SJSA1 (cell line): Measurements from ENCODE around the gene RRP1. TPM values are rescaled to one million over a fixed set of nuclear protein-coding genes. Genes with fewer than 3 reads are reported as not detected.

ENCODE experiments used
- DNase-seq, 2 experiments: peaks; one replicate each; pipeline ENCODE4 v3.0.0-alpha.2; 2015 to 2020; ENCODE audit warnings: low spot score in 2 of 2, low read depth in 1 of 2
- H3K27ac ChIP-seq: fragments of 250-450 bp; sonication (Bioruptor Pico); 2 replicates; pipeline ENCODE4 v1.5.1; 2020; ENCODE audit warnings: mild to moderate bottlenecking, moderate library complexity
- H3K27me3 ChIP-seq: fragments of 250-450 bp; sonication (Bioruptor Pico); replicated peaks from 2 replicates; pipeline ENCODE4 v1.5.1; 2020; ENCODE audit warnings: mild to moderate bottlenecking, moderate library complexity
- H3K36me3 ChIP-seq: fragments of 250-450 bp; sonication (Bioruptor Pico); 2 replicates; pipeline ENCODE4 v1.5.1; 2020; ENCODE audit warnings: mild to moderate bottlenecking
- H3K4me1 ChIP-seq: fragments of 250-450 bp; sonication (Bioruptor Pico); replicated peaks from 2 replicates; pipeline ENCODE4 v1.6.1; 2021; ENCODE audit warnings: mild to moderate bottlenecking
- H3K4me3 ChIP-seq: fragments of 250-450 bp; sonication (Bioruptor Pico); 2 replicates; pipeline ENCODE4 v1.5.1; 2020; ENCODE audit warnings: mild to moderate bottlenecking
- H3K9me3 ChIP-seq: fragments of 250-450 bp; sonication (Bioruptor Pico); replicated peaks from 2 replicates; pipeline ENCODE4 v1.5.1; 2020; ENCODE audit warnings: mild to moderate bottlenecking
- total RNA-seq: library from RNA; depleted of rRNA; stranded (reverse); fragments of >200 nt; shearing (Covaris generic); gene quantifications from 2 replicates; pipeline ENCODE4 v1.2.3, GENCODE V29; 2014

Gene RRP1
- total RNA-seq, 1 experiment from 2014 or later: 29.2 TPM

GRCh38 chr21:43794311-43794710, 4.9 kb downstream of the RRP1 start:
- no peaks in the 10 kb centered on the region for H3K27me3 ChIP-seq
- no peaks in the 10 kb centered on the region for H3K9me3 ChIP-seq
- peaks cover 7% of the 10 kb centered on the region for H3K4me1 ChIP-seq
- no peak overlapping the region for H3K4me3 ChIP-seq
- DNase-seq: no peak
- no peak overlapping the region for H3K27ac ChIP-seq
- peaks cover 89% of the 10 kb centered on the region for H3K36me3 ChIP-seq

- H3K27ac ChIP-seq: no peak overlapping the region
- DNase-seq: no peak
- peaks cover 89% of the 10 kb centered on the region for H3K36me3 ChIP-seq
- H3K27me3 ChIP-seq: no peaks in the 10 kb centered on the region
- no peak overlapping the region for H3K4me3 ChIP-seq
- H3K9me3 ChIP-seq: no peaks in the 10 kb centered on the region
- H3K4me1 ChIP-seq: peaks cover 7% of the 10 kb centered on the region
Observed at GRCh38 chr21:43794857-43795256, 5.5 kb downstream of the RRP1 start.

GRCh38 chr21:43797415-43797814, 8.0 kb downstream of the RRP1 start:
- Histone ChIP-seq H3K4me3 (no peak overlapping the region), H3K27ac (no peak overlapping the region), H3K4me1 (no peaks in the 10 kb centered on the region), H3K9me3 (no peaks in the 10 kb centered on the region), H3K36me3 (peaks cover 96% of the 10 kb centered on the region), H3K27me3 (no peaks in the 10 kb centered on the region)
- no peak for DNase-seq

GRCh38 chr21:43797925-43798715, 8.7 kb downstream of the RRP1 start:
- Histone ChIP-seq H3K27ac (no peak overlapping the region), H3K9me3 (no peaks in the 10 kb centered on the region), H3K4me1 (no peaks in the 10 kb centered on the region), H3K27me3 (no peaks in the 10 kb centered on the region), H3K4me3 (no peak overlapping the region), H3K36me3 (peaks cover 96% of the 10 kb centered on the region)
- no peak for DNase-seq

GRCh38 chr21:43799301-43799840, 10.0 kb downstream of the RRP1 start:
- Histone ChIP-seq H3K4me3 (no peak overlapping the region), H3K4me1 (no peaks in the 10 kb centered on the region), H3K36me3 (peaks cover 96% of the 10 kb centered on the region), H3K27ac (no peak overlapping the region), H3K9me3 (no peaks in the 10 kb centered on the region), H3K27me3 (no peaks in the 10 kb centered on the region)
- DNase-seq: no peak

GRCh38 chr21:43800124-43800523, 10.7 kb downstream of the RRP1 start:
- no peak for DNase-seq
- no peaks in the 10 kb centered on the region for H3K4me1 ChIP-seq
- peaks cover 94% of the 10 kb centered on the region for H3K36me3 ChIP-seq
- no peaks in the 10 kb centered on the region for H3K27me3 ChIP-seq
- H3K9me3 ChIP-seq: no peaks in the 10 kb centered on the region
- H3K4me3 ChIP-seq: no peak overlapping the region
- no peak overlapping the region for H3K27ac ChIP-seq

- peaks cover 93% of the 10 kb centered on the region for H3K36me3 ChIP-seq
- no peak for DNase-seq
Observed at GRCh38 chr21:43800566-43800965, 11.2 kb downstream of the RRP1 start.

GRCh38 chr21:43801006-43801783, 11.8 kb downstream of the RRP1 start:
- DNase-seq: no peak
- peaks cover 95% of the 10 kb centered on the region for H3K36me3 ChIP-seq
- H3K27me3 ChIP-seq: no peaks in the 10 kb centered on the region
- no peaks in the 10 kb centered on the region for H3K4me1 ChIP-seq
- no peaks in the 10 kb centered on the region for H3K9me3 ChIP-seq
- H3K27ac ChIP-seq: no peak overlapping the region
- no peak overlapping the region for H3K4me3 ChIP-seq

More at GRCh38 chr21:43800566-43800965, 11.2 kb downstream of the RRP1 start:
- no peaks in the 10 kb centered on the region for H3K27me3 ChIP-seq
- no peaks in the 10 kb centered on the region for H3K4me1 ChIP-seq
- H3K4me3 ChIP-seq: no peak overlapping the region
- H3K27ac ChIP-seq: no peak overlapping the region
- no peaks in the 10 kb centered on the region for H3K9me3 ChIP-seq

- Histone ChIP-seq H3K9me3 (no peaks in the 10 kb centered on the region), H3K4me1 (no peaks in the 10 kb centered on the region), H3K27ac (no peak overlapping the region), H3K27me3 (no peaks in the 10 kb centered on the region), H3K4me3 (no peak overlapping the region), H3K36me3 (peaks cover 87% of the 10 kb centered on the region)
- DNase-seq: no peak
Observed at GRCh38 chr21:43802713-43803313, 13.4 kb downstream of the RRP1 start.

GRCh38 chr21:43803558-43804300, 14.4 kb downstream of the RRP1 start:
- Histone ChIP-seq H3K9me3 (no peaks in the 10 kb centered on the region), H3K4me3 (no peak overlapping the region), H3K27me3 (no peaks in the 10 kb centered on the region), H3K27ac (no peak overlapping the region), H3K36me3 (peaks cover 78% of the 10 kb centered on the region), H3K4me1 (no peaks in the 10 kb centered on the region)
- no peak for DNase-seq

- Histone ChIP-seq H3K4me3 (no peak overlapping the region), H3K36me3 (peaks cover 63% of the 10 kb centered on the region), H3K27ac (no peak overlapping the region), H3K4me1 (no peaks in the 10 kb centered on the region), H3K9me3 (no peaks in the 10 kb centered on the region), H3K27me3 (no peaks in the 10 kb centered on the region)
- no peak for DNase-seq
Observed at GRCh38 chr21:43805275-43805800, 16.0 kb downstream of the RRP1 start.

GRCh38 chr21:43806017-43806710, 16.8 kb downstream of the RRP1 start:
- peaks cover 55% of the 10 kb centered on the region for H3K36me3 ChIP-seq
- H3K4me1 ChIP-seq: peaks cover 7% of the 10 kb centered on the region
- no peaks in the 10 kb centered on the region for H3K9me3 ChIP-seq
- DNase-seq: no peak
- H3K4me3 ChIP-seq: no peak overlapping the region
- H3K27ac ChIP-seq: no peak overlapping the region
- no peaks in the 10 kb centered on the region for H3K27me3 ChIP-seq

- no peaks in the 10 kb centered on the region for H3K27me3 ChIP-seq
- no peaks in the 10 kb centered on the region for H3K9me3 ChIP-seq
- H3K27ac ChIP-seq: no peak overlapping the region
- peaks cover 33% of the 10 kb centered on the region for H3K36me3 ChIP-seq
- peaks cover 25% of the 10 kb centered on the region for H3K4me1 ChIP-seq
- H3K4me3 ChIP-seq: no peak overlapping the region
- no peak for DNase-seq
Observed at GRCh38 chr21:43808367-43808766, 19.0 kb downstream of the RRP1 start.
